Fibroblast of lung (primary cell): ENCODE data around the gene TGIF2.
A peak's percentile ranks its signal among the peaks of the same experiment; 100 is the strongest.

Experiments used
- EZH2 ChIP-seq: IDR thresholded peaks from 2 replicates; pipeline ENCODE4 v1.5.1; 2012; ENCODE audit warnings: low read length, control low read depth, mild to moderate bottlenecking; ENCODE audit errors: missing control alignments
- TF ChIP-seq, protein P1 (sequence below), 2 donors: IDR thresholded peaks in 1 of 2; conservative IDR thresholded peaks in 1 of 2; 1 replicate in 1 of 2; 2 replicates in 1 of 2; pipeline ENCODE4 v1.5.1; 2011 to 2012; ENCODE audit warnings: low read length in 2 of 2, control low read depth in 1 of 2, inconsistent platforms in 1 of 2, low read depth in 1 of 2, mild to moderate bottlenecking in 1 of 2

GRCh38 chr20:36541768-36542488, 31.5 kb upstream of the TGIF2 start:
- no peak for TF ChIP-seq EZH2
- TF ChIP-seq, protein P1, sequence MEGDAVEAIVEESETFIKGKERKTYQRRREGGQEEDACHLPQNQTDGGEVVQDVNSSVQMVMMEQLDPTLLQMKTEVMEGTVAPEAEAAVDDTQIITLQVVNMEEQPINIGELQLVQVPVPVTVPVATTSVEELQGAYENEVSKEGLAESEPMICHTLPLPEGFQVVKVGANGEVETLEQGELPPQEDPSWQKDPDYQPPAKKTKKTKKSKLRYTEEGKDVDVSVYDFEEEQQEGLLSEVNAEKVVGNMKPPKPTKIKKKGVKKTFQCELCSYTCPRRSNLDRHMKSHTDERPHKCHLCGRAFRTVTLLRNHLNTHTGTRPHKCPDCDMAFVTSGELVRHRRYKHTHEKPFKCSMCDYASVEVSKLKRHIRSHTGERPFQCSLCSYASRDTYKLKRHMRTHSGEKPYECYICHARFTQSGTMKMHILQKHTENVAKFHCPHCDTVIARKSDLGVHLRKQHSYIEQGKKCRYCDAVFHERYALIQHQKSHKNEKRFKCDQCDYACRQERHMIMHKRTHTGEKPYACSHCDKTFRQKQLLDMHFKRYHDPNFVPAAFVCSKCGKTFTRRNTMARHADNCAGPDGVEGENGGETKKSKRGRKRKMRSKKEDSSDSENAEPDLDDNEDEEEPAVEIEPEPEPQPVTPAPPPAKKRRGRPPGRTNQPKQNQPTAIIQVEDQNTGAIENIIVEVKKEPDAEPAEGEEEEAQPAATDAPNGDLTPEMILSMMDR (conservative IDR thresholded peaks at IDR 0.05 in 1 of 2, IDR thresholded peaks at IDR 0.05 in 1 of 2; ENCODE audit: low read depth in 1 of 2, low read length in 2 of 2), result peak; percentile 61 to 68
